ENCODE results near the gene SEC22B.
"Not testable (repeated sequence)": the region's sequence is repeated elsewhere in the genome, so short reads cannot be mapped to it uniquely, and the experiment has no call there.

The SEC22B gene

GRCh38 chr1:120176092-120176855 is at the start of gene SEC22B:
Gene SEC22B, minus strand, starts transcription at chr1:120176520. Its CDS starts 139 bp downstream, at chr1:120176381.
- DNase-seq (ENCODE audit: low spot score), result peak; percentile 93

- DNase-seq (ENCODE audit: low spot score), result not testable (repeated sequence)
These were observed 41.6 kb upstream of the SEC22B start for GRCh38 chr1:120217933-120218332.

- not testable (repeated sequence) for DNase-seq (ENCODE audit: low spot score)
These were observed 41.0 kb upstream of the SEC22B start for GRCh38 chr1:120217175-120217929.

- not testable (repeated sequence) for DNase-seq (ENCODE audit: low spot score)
These were observed 37.3 kb upstream of the SEC22B start for GRCh38 chr1:120213606-120214005.

- not testable (repeated sequence) for DNase-seq (ENCODE audit: low spot score)
These were observed 34.4 kb upstream of the SEC22B start for GRCh38 chr1:120210754-120211153.

GRCh38 chr1:120196863-120197775 is 20.8 kb upstream of the SEC22B start:
- not testable (repeated sequence) for DNase-seq (ENCODE audit: low spot score)

- not testable (repeated sequence) for DNase-seq (ENCODE audit: low spot score)
These were observed 12.3 kb upstream of the SEC22B start for GRCh38 chr1:120188626-120189025.

GRCh38 chr1:120182176-120182707 is 5.9 kb upstream of the SEC22B start:
- DNase-seq (ENCODE audit: low spot score), result not testable (repeated sequence)

GRCh38 chr1:120179811-120180690 is 3.7 kb upstream of the SEC22B start:
- DNase-seq (ENCODE audit: low spot score), result not testable (repeated sequence)

GRCh38 chr1:120178799-120179756 is 2.8 kb upstream of the SEC22B start:
- DNase-seq (ENCODE audit: low spot score), result no peak

GRCh38 chr1:120178058-120178457 is 1.7 kb upstream of the SEC22B start:
- not testable (repeated sequence) for DNase-seq (ENCODE audit: low spot score)

- DNase-seq (ENCODE audit: low spot score), result not testable (repeated sequence)
These were observed 632 bp downstream of the SEC22B start for GRCh38 chr1:120175688-120176087.

GRCh38 chr1:120164761-120165160 is 11.6 kb downstream of the SEC22B start:
- not testable (repeated sequence) for DNase-seq (ENCODE audit: low spot score)

- DNase-seq (ENCODE audit: low spot score), result not testable (repeated sequence)
These were observed 14.3 kb downstream of the SEC22B start for GRCh38 chr1:120162015-120162414.

- DNase-seq (ENCODE audit: low spot score), result not testable (repeated sequence)
These were observed 17.8 kb downstream of the SEC22B start for GRCh38 chr1:120158495-120158894.

GRCh38 chr1:120158086-120158485 is 18.2 kb downstream of the SEC22B start:
- DNase-seq (ENCODE audit: low spot score), result not testable (repeated sequence)

- not testable (repeated sequence) for DNase-seq (ENCODE audit: low spot score)
These were observed 26.0 kb downstream of the SEC22B start for GRCh38 chr1:120150138-120150822.

- DNase-seq (ENCODE audit: low spot score), result not testable (repeated sequence)
These were observed 26.8 kb downstream of the SEC22B start for GRCh38 chr1:120149420-120150059.
